Embryonic facial prominence (tissue), 1 donor: ENCODE measurements around the gene ADAMTS12.

ENCODE experiments used
- DNase-seq: peaks from one replicate; pipeline ENCODE4 v3.0.0-alpha.2; 2016; ENCODE audit errors: extremely low spot score

The ADAMTS12 gene

GRCh38 chr5:33479311-33479710, 412.5 kb downstream of the ADAMTS12 start:
- DNase-seq = no peak

GRCh38 chr5:33477816-33478215, 414.0 kb downstream of the ADAMTS12 start:
- DNase-seq = no peak

- DNase-seq = no peak
Measured at GRCh38 chr5:33476992-33477391, 414.8 kb downstream of the ADAMTS12 start.

- DNase-seq = no peak
Measured at GRCh38 chr5:33475706-33476105, 416.1 kb downstream of the ADAMTS12 start.

- no peak for DNase-seq
Measured at GRCh38 chr5:33474931-33475499, 416.8 kb downstream of the ADAMTS12 start.

GRCh38 chr5:33474004-33474403, 417.8 kb downstream of the ADAMTS12 start:
- DNase-seq = no peak
